ENCODE data around the gene SEL1L3.

SEL1L3 gene

DNA sequence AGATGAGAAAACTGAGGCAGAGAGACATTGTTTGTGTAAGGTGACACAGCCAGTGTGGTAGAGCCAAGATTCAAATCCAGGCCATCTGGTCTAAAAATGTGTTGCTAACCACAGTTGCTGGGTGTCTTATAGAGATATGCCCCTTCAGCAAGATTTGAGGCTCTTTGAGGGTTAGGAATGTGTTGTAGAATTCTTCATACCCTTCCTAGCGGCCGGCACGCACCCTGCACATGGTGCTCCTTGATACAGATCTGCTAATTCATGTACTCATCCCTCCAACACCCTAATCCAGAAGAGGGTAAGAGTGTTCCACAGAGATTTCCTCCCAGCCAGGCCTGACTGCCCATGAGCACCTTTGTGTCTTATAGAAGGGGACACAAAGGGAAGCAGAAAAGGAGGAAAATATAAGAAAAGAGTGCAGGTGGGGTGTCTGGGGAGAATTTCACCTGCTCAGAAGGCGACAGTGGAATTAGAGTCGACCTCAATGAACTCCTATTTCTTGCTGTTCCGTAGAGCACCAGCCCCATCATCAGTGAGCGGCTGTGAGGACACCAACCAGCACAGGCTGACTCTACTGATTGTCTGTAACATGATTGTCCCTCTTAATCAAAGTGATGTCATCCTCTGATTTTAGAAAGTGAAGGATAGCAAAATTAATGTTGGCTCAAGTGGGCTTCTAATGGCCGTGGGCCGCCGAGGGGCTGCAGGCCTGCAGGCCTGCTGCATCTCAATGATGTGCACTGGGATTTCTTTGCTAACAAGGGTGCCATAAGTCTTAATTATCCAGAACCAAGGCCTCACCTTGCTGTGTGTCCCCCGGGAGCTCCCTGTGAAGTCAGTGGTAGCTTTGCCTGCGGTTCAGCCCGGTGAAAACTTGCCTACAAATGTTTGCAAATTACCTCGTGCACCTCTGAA, 27.1 kb upstream of the SEL1L3 start:
- Histone ChIP-seq H3K36me3 (replicated peaks) (no peaks in the 10 kb centered on the region), H3K9me3 (no peaks in the 10 kb centered on the region), H3K4me3 (no peak overlapping the region), H3K4me1 (no peaks in the 10 kb centered on the region; the same call in 1 of the 2 replicates), H3K27me3 (ENCODE audit: low read depth) (no peaks in the 10 kb centered on the region)
- DNase-seq (ENCODE audit: low spot score in 2 of 2) = no peak
- in situ Hi-C loops (cut with MboI; ENCODE audit: low sequenced_read_pairs) = no loop called here

DNA sequence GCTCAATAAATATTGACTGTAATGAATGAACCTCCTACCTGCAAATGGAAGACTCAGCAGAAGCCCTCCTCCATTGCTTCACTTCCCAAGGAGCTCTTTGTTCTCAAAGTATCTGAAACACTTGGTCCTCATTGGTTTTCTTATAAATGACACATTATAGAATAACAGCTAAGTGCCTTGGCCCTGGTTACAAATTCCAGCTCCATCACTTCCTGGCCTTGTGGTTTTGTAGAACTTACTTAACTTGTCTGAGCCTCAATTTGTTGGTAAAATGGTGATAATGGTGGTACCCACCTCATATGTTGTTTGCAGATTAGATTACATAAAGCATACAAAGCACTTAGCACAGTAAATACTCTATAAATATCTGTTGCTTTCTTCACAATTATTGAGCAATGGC, 26.0 kb upstream of the SEL1L3 start:
- H3K4me1 ChIP-seq = no peaks in the 10 kb centered on the region; the same call in 1 of the 2 replicates
- H3K4me3 ChIP-seq = no peak overlapping the region
- in situ Hi-C loops (cut with MboI; ENCODE audit: low sequenced_read_pairs) = no loop called here

DNA sequence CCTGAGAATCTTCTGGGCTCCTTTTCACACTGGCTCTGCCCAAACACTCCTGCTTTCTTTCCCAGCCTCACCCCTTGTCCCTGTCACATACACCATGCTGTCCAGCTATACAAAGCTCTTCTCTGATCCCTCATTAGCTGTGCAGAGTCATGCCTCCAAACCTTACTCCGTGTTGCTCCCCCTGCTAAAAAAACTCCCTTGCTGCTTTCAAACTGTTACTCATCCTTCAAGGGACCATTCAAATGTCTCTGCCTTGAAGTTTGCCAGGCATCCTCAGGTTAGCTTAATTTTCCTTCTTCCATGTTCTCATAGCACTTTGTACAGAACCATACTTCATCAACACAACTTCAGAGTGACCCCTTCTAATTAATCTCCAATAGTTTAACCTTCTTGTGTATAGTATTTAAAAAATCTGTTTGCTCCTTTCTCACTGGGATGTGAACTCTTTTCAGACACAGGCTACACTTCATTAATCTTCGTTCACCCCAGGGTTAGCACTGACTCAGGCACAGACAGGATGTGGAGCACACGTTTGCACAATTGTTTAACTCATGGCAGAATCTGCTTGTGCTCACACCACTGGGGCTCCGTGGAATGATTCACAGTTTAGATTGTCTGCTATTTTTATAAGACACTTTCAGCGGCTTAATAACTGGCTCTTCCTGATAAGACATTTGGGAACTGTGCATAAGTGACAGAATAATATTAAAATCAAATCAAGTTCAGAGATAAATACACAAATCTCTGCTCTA, 21.4 kb upstream of the SEL1L3 start:
- in situ Hi-C loops (cut with MboI; ENCODE audit: low sequenced_read_pairs) = no loop called here
- Histone ChIP-seq H3K4me1 (no peaks in the 10 kb centered on the region), H3K36me3 (replicated peaks) (no peaks in the 10 kb centered on the region), H3K27me3 (ENCODE audit: low read depth) (peaks cover 4% of the 10 kb centered on the region; the same call in 1 of the 2 replicates), H3K9me3 (no peaks in the 10 kb centered on the region), H3K4me3 (no peak overlapping the region)
- DNase-seq (ENCODE audit: low spot score in 2 of 2) = no peak

More for the DNA sequence above, 26.0 kb upstream of the SEL1L3 start:
- Histone ChIP-seq H3K36me3 (replicated peaks) (no peaks in the 10 kb centered on the region), H3K9me3 (no peaks in the 10 kb centered on the region), H3K27me3 (ENCODE audit: low read depth) (no peaks in the 10 kb centered on the region)
- DNase-seq (ENCODE audit: low spot score in 2 of 2) = no peak

DNA sequence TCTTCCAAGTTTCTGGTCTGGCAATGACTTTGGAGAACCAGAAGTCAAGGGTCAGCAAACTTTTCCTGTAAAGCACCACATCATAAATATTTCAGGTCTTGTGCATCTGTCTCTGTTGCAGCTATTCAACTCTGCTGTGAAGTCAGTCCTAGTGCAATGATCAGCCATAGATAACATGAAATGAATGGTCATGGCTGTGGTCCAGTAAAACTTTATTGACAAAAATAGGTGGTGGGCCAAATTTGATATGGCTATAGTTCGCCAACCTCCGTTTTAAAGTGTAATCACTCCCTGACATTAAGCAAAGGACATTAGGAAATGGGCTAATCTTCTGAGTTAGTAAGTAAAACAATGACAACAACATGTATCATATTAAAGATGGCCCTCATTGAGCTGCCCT, 20.8 kb upstream of the SEL1L3 start:
- Histone ChIP-seq H3K9me3 (no peaks in the 10 kb centered on the region), H3K36me3 (replicated peaks) (no peaks in the 10 kb centered on the region), H3K27me3 (ENCODE audit: low read depth) (peaks cover 4% of the 10 kb centered on the region; the same call in 1 of the 2 replicates), H3K4me3 (no peak overlapping the region), H3K4me1 (no peaks in the 10 kb centered on the region)
- DNase-seq (ENCODE audit: low spot score in 2 of 2) = no peak
- in situ Hi-C loops (cut with MboI; ENCODE audit: low sequenced_read_pairs) = no loop called here

DNA sequence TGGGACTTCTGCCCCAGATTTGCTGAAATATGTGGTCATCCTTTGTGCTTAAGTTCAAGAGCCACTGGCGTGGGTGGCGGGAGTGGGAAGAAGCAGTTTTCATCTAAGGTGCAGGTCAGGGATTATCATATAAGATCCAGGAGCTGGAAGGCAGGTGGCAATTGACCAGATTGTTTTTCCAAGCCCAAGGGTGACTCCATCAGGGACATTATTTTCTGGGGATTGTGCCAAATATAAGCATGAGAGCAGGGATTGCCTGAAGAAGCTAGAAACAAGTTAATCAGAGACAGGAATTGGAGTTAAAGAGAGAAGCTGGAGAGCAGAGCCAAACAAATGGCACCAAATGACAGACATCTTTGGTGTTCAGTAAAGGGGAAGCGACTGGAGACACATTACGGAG, 19.4 kb upstream of the SEL1L3 start:
- H3K4me3 ChIP-seq = no peak overlapping the region

DNA sequence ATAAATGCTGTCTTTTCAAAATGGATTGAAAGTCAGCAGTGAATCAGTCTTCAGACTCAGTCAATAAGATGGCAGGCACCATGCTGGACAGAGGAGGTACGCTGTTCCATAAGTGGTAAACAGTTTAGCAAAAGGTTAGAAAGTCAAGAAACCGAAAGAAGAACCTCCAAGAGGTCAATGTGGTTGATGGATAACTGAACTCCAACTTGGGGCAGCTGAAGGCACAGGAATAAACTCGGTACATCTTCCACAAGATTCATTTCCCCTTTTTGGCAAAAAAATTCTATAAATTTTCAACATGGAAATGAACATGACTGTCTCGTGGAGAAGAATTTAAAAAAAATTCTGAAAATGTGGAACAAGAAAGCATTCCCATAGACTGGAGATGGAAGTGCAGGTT, 18.4 kb upstream of the SEL1L3 start:
- Histone ChIP-seq H3K4me3 (no peak overlapping the region), H3K9me3 (no peaks in the 10 kb centered on the region), H3K27me3 (ENCODE audit: low read depth) (peaks cover 4% of the 10 kb centered on the region; the same call in 1 of the 2 replicates), H3K4me1 (no peaks in the 10 kb centered on the region), H3K36me3 (replicated peaks) (no peaks in the 10 kb centered on the region)
- no peak for DNase-seq (ENCODE audit: low spot score in 2 of 2)
- in situ Hi-C loops (cut with MboI; ENCODE audit: low sequenced_read_pairs) = no loop called here

More for the DNA sequence above, 19.4 kb upstream of the SEL1L3 start:
- in situ Hi-C loops (cut with MboI; ENCODE audit: low sequenced_read_pairs) = no loop called here
- Histone ChIP-seq H3K4me1 (no peaks in the 10 kb centered on the region), H3K36me3 (replicated peaks) (no peaks in the 10 kb centered on the region), H3K27me3 (ENCODE audit: low read depth) (peaks cover 4% of the 10 kb centered on the region; the same call in 1 of the 2 replicates), H3K9me3 (no peaks in the 10 kb centered on the region)
- DNase-seq (ENCODE audit: low spot score in 2 of 2) = no peak

DNA sequence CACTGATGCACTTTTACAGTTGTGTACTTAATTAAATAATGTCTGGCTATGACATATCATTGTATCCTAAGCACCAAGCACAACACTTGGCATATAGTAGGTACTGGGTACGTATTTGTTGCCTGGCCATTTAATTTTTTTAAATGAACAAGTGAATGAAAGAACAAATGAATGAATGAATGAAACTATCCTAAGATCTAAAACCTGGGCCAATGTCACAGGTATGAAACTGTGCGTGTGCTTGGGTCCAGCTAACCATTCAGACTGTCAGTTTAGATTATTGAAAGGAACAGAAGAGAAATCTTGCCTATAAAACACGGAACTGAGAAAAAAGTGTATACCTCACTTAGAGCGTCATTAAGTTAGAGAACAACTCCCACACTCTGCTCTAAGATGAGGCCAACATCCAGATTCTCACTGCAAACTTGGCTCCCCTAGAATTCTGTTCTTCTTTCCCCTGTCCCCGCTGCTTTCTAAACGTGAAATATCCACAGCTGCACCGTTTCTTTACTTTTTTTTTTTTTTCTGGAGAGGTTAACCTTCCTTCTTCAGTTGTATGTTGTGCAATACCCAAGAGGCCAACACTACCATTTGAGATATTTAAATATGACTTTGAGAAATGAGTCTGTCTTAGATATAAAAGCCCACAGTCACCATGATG, 17.3 kb upstream of the SEL1L3 start:
- Histone ChIP-seq H3K4me3 (no peak overlapping the region), H3K4me1 (no peaks in the 10 kb centered on the region), H3K9me3 (no peaks in the 10 kb centered on the region), H3K36me3 (replicated peaks) (no peaks in the 10 kb centered on the region), H3K27me3 (ENCODE audit: low read depth) (peaks cover 4% of the 10 kb centered on the region; the same call in 1 of the 2 replicates)
- in situ Hi-C loops (cut with MboI; ENCODE audit: low sequenced_read_pairs) = no loop called here
- no peak for DNase-seq (ENCODE audit: low spot score in 2 of 2)

DNA sequence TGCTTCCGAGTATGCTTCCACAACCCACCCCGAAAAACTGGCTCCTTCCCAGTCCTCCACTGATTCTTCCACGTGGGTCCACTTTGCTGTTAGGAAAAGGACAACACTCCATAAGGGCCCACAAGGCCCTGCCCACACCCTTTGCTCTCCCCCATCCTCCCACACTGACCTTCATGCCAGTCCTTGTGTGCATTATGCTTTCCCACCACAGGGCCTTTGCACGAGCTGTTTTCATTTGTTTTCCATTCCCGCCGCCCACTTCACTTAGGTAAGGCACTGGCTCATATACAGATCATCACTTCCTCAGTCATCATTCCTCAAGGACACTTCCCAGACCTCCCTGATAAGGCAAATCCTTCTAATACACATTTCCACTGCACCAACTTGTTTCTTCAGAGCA, 16.8 kb upstream of the SEL1L3 start:
- H3K9me3 ChIP-seq = no peaks in the 10 kb centered on the region
- H3K4me3 ChIP-seq = no peak overlapping the region
- no peak for DNase-seq (ENCODE audit: low spot score in 2 of 2)
- peaks cover 4% of the 10 kb centered on the region; the same call in 1 of the 2 replicates for H3K27me3 ChIP-seq (ENCODE audit: low read depth)
- in situ Hi-C loops (cut with MboI; ENCODE audit: low sequenced_read_pairs) = no loop called here
- H3K4me1 ChIP-seq = no peaks in the 10 kb centered on the region
- H3K36me3 ChIP-seq (replicated peaks) = no peaks in the 10 kb centered on the region

DNA sequence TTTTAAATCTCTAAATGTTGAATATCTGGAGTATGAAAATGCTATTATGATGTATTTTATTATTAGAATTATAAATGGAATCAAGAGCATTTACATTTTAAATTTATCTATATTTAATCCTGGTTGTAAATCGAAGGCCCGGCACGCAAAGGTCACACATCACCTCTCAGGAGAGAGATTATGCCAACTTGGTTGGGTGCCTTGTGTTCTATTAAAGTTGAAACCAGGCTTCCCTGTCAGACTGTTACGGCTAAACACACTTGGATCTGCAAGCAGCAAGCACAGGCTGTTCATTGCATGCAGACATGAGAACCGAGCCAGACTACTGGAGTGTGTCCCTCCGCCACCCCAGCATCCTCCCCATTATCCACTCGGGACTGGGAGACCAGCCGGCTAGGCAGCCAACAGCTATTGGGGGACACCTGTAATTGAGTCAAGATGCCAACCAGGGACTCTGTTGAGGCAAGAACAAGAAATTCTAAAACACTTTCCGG, 16.4 kb upstream of the SEL1L3 start:
- Histone ChIP-seq H3K27me3 (ENCODE audit: low read depth) (peaks cover 4% of the 10 kb centered on the region; the same call in 1 of the 2 replicates), H3K4me1 (no peaks in the 10 kb centered on the region), H3K9me3 (no peaks in the 10 kb centered on the region), H3K36me3 (replicated peaks) (no peaks in the 10 kb centered on the region), H3K4me3 (no peak overlapping the region)
- no peak for DNase-seq (ENCODE audit: low spot score in 2 of 2)
- in situ Hi-C loops (cut with MboI; ENCODE audit: low sequenced_read_pairs) = no loop called here

DNA sequence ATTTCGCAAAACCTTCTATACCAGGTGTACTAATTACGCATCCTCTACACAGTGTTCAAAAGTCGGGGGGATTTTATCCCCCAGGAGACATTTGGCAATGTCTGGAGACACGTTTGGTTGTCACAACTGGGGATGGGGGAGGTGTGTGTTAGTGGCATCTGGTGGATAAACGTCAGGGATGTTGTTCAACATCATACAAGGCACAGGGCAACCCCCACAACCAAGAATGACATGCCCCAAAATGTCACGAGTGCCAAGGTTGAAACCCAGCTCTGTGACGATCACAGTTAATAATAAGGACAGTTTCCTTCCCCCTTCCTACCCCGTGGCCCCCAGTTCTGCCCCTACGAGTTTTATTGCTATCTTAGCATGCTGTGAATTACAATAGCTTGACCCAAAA, 15.9 kb upstream of the SEL1L3 start:
- Histone ChIP-seq H3K36me3 (replicated peaks) (no peaks in the 10 kb centered on the region), H3K4me1 (no peaks in the 10 kb centered on the region), H3K27me3 (ENCODE audit: low read depth) (peaks cover 4% of the 10 kb centered on the region; the same call in 1 of the 2 replicates), H3K9me3 (no peaks in the 10 kb centered on the region), H3K4me3 (no peak overlapping the region)
- DNase-seq (ENCODE audit: low spot score in 2 of 2) = no peak
- in situ Hi-C loops (cut with MboI; ENCODE audit: low sequenced_read_pairs) = no loop called here

DNA sequence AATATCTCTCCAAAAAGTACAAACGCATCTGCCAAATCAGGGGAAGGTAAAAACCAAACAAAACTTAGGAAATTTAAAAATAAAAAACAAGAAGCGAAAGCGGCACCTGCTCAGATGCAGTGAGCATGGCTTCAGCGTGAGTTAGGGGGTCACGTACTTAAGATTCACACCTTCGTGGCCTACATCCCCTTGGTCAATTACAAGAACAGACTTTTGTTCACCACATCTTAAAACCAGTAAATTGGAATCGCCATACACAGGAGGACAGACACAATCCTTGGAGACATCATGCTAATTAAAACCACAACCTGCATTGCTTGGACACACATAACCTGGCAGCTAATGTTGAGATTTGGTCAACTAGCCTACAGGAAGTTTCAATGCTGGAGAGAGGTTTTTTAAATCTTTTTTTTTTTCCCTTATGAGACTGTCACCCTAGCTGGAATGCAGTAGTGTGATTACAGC, 12.5 kb upstream of the SEL1L3 start:
- no peaks in the 10 kb centered on the region for H3K27me3 ChIP-seq (ENCODE audit: low read depth)
- no peak for DNase-seq (ENCODE audit: low spot score in 2 of 2)
- no peak overlapping the region for H3K4me3 ChIP-seq

DNA sequence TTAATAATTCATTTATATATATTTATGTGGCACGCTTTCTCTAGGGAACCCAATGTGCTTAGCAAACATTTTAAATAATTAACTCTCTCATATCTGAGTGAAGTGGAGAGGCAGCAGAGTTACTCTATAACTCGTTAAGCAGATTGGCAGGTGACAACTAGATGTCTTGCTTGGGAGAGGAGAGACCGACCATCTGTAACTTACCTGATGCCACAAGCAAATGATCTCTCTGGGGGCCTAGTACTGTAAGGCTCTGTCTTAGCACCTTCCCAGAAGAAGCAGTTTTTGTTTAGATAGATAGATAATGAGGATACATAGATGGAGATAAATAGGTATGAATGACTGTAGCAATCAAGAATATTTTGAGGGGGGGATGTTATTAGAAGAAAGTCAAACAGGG, 11.9 kb upstream of the SEL1L3 start:
- no peak for DNase-seq (ENCODE audit: low spot score in 2 of 2)
- in situ Hi-C loops (cut with MboI; ENCODE audit: low sequenced_read_pairs) = no loop called here

More for the DNA sequence above, 12.5 kb upstream of the SEL1L3 start:
- Histone ChIP-seq H3K36me3 (replicated peaks) (no peaks in the 10 kb centered on the region), H3K9me3 (no peaks in the 10 kb centered on the region), H3K4me1 (no peaks in the 10 kb centered on the region)
- in situ Hi-C loops (cut with MboI; ENCODE audit: low sequenced_read_pairs) = no loop called here

DNA sequence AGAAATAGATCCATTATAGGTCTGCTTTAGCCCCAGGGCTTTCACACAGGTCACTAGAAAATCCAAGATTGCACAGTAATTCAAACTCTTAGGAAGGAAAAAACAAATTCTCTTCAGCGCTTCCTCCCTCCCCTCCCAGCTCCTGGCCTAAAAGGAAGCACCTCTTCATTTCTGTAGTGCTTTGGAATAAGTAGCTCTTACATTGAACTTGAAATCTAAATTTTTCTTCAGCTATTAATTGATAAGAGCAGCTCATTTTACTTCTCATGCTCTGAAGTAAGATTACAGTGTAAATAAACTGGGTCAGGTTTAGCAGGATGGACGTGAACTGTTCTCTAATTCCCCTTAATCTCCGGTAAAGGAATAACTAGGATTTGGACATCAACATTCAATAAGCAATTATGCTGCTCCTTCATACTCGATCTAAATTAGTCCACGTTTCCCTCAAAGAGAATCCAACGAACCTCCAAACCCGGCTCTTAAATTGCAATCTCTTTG, 10.9 kb upstream of the SEL1L3 start:
- in situ Hi-C loops (cut with MboI; ENCODE audit: low sequenced_read_pairs) = no loop called here
- Histone ChIP-seq H3K4me1 (no peaks in the 10 kb centered on the region), H3K9me3 (no peaks in the 10 kb centered on the region), H3K36me3 (replicated peaks) (no peaks in the 10 kb centered on the region), H3K27me3 (ENCODE audit: low read depth) (no peaks in the 10 kb centered on the region), H3K4me3 (no peak overlapping the region)
- DNase-seq (ENCODE audit: low spot score in 2 of 2) = no peak

More for the DNA sequence above, 11.9 kb upstream of the SEL1L3 start:
- no peaks in the 10 kb centered on the region for H3K9me3 ChIP-seq
- no peaks in the 10 kb centered on the region for H3K27me3 ChIP-seq (ENCODE audit: low read depth)
- H3K4me3 ChIP-seq = no peak overlapping the region
- H3K36me3 ChIP-seq (replicated peaks) = no peaks in the 10 kb centered on the region
- H3K4me1 ChIP-seq = no peaks in the 10 kb centered on the region

Measured in HAP-1 (cell line).